Activated T-cell treated with anti-CD3 and anti-CD28 coated beads for 1 hour (primary cell): ENCODE data around the gene GRAP.
"Not testable (repeated sequence)": the region's sequence is repeated elsewhere in the genome, so short reads cannot be mapped to it uniquely, and the experiment has no call there.

ENCODE experiments used
- DNase-seq: peaks from one replicate; pipeline ENCODE4 v3.0.0-alpha.2; 2020; ENCODE audit warnings: low read depth

The GRAP gene

GRCh38 chr17:19042369-19042768 lies 4.4 kb downstream of the GRAP start:
- not testable (repeated sequence) for DNase-seq

DNA sequence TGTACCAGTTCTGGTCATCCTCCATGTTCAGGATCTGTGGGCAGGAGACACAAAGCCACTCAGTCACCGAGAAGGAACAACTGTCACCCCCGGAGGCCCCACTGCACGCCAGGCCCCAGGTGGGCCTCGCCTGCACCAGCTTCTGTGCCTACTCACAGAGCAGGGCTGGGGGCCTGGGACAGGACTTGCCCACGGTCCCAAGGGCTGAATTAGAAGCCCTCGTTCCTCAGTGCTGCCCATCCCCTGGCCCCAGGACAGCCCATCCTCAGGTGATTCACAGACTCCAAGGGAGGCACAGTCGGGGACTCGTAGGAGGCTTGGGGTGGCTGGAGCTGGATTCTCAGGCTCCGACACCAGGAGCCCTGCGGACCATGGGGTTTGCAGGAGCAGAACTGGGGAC lies 4.9 kb downstream of the GRAP start:
- not testable (repeated sequence) for DNase-seq

- DNase-seq, result not testable (repeated sequence)
Measured at GRCh38 chr17:19040350-19040749, 6.4 kb downstream of the GRAP start.

DNA sequence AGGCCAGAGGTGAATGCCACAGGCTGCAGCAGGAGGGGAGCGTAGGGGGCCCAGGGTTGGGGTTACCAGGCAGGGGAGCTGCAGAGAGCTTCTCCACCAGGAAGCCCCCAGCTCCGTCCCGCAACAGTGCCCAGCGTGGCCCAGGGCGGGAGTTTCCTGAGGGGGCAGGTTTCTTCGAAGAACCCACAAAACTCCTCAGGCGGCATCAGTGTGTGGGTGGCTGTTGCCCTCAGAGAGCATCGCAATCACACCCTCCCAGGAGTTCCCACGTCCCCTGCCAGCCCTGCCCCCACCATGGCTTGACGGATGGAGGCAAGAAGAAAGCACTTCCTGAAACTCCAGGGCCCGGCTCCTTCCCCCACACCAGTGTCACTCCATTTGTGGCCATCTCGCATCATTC lies 8.0 kb downstream of the GRAP start:
- DNase-seq, result not testable (repeated sequence)

GRCh38 chr17:19038007-19038406 lies 8.8 kb downstream of the GRAP start:
- DNase-seq, result not testable (repeated sequence)

DNA sequence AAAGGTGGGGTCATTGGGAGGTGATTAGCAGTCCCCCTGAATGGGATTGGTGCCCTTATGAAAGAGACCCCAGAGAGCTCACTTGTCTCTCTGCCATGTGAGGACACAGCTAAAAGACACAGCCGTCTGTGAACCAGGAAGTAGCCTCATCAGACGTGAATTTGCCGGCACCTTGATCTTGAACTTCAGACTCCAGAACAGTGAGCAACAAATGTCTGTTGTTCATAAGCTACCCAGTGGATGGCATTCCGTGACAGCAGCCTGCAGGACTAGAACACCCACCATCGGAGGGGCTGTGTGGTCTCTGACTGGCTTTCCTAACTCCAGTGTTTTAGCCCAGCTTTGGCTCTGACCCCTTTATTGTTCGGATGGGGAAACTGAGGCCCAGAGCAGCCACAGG lies 9.2 kb downstream of the GRAP start:
- DNase-seq, result not testable (repeated sequence)

GRCh38 chr17:19036186-19036585 lies 10.6 kb downstream of the GRAP start:
- DNase-seq, result not testable (repeated sequence)

GRCh38 chr17:19032377-19032988 lies 14.3 kb downstream of the GRAP start:
- DNase-seq, result not testable (repeated sequence)

GRCh38 chr17:19031729-19032128 lies 15.0 kb downstream of the GRAP start:
- not testable (repeated sequence) for DNase-seq

DNA sequence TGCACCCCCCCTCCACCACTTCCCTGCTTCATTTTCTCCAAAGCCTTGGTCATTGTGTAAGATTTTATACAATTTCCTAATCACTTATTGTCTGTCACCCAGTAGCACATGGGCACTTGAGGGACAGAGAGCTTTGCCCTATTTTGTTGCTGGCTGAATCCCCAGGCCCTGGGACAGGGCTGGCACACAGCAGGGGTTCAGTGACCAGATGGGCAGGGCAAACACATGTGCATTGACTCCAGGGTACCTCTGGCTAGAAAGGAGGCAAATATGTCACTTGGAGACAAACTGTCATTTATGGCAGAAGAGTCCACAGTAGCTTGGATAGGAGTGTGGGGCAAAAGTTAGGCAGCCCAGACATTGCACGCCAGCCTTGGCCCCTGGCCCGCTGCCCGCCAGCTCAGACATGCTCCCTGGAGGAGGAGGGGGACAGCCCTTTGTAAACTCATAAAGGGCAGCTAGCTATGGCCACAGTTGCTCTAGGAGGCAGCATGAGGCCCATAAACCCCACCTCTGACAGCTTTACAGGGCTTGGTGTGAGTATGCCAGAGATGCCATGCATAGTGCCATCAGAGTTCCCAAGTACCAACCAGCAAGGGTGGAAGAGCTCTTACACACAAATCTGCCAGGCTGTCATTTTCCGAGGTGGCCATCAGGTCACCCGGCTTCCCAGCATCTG lies 15.8 kb downstream of the GRAP start:
- not testable (repeated sequence) for DNase-seq

DNA sequence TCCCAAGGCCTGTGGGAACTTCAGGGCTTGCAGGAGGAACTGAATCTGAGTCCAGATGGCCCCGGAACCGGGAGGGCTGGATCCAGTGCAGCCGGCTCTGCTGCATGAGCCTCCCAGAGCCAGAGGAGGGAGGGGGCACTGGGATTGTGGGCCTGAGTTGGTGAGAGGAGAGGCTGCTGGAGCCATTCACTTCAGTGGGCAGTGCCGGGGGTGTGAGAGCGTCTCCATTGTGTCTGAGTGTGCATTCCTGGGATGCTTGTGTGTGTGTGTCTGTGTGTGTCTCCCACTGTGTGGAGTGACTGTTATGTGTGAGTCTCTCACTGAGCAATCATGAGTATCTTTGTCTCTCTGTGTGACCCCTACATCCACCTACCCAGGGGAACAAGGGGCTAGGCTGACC lies 17.0 kb downstream of the GRAP start:
- not testable (repeated sequence) for DNase-seq

- not testable (repeated sequence) for DNase-seq
Measured at GRCh38 chr17:19028671-19029070, 18.1 kb downstream of the GRAP start.

DNA sequence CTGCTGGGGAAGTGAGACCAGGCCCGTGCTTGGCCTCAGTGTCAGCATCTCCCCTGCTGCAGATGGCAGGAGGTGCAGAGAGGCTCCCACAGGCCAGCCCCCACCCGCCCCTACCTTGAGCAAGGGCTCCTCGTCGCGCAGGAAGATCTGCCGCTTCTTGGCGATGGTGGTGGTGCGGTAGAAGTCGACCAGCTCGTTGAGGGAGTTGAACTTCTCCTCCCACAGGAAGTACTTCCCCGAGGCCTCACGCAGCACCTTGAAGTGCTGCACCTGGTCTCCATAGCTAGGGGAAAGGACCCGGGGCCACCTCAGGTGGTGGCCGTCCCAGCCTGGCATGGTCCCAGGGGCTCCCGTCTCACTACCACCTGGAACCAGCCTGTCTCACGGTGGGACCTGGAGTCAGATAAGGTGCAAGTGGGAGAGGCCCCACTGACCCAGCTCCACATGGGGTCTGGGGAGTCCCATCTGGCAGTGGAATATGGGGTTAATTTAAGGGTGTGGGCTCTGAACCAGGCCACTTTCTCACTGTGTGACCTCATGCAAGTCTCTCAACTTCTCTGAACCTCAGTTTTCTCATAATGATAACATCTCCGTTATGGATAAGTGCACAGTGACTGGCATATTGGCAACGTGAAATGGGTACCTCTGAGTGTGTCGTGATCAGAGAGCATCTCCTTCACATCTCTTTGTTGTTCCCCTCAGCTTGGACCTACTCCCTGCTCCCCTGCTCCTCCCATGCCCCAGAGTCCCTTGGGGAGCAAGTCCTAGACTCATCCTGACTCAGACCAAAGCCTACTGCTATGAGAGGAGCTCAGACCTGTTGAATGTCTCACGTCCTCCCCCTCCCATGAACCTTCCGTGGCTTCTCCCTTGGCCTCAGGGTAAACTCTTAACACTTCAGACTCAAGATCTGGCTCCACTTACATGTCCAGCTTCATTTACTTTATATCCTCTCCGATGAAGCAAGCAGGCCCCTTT lies 22.4 kb downstream of the GRAP start:
- DNase-seq, result no peak

- DNase-seq, result no peak
Measured at GRCh38 chr17:19023209-19023999, 23.4 kb downstream of the GRAP start.

DNA sequence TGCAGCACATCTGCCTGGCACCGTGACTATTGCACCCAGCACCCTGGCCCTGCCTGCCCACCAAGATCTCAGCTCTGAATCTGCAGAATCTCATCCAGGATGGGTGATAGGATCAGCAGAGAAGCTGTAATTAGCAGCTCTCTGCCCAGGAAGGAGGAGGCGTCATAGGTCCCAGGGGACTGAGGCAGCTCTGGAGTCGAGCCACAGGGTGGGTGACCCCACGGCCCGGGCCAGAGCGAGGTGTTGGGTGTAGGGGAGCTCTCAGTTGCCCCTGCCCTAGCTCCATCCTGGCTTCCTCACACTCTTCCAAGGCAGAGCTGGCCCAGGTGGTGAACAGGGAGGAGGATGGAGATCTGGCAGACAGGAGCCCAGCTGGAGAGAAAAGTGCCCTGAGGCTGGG lies 24.0 kb downstream of the GRAP start:
- DNase-seq, result no peak

GRCh38 chr17:19022128-19022527 lies 24.6 kb downstream of the GRAP start:
- DNase-seq, result no peak

GRCh38 chr17:19021622-19022083 lies 25.1 kb downstream of the GRAP start:
- DNase-seq, result peak; percentile 35

DNA sequence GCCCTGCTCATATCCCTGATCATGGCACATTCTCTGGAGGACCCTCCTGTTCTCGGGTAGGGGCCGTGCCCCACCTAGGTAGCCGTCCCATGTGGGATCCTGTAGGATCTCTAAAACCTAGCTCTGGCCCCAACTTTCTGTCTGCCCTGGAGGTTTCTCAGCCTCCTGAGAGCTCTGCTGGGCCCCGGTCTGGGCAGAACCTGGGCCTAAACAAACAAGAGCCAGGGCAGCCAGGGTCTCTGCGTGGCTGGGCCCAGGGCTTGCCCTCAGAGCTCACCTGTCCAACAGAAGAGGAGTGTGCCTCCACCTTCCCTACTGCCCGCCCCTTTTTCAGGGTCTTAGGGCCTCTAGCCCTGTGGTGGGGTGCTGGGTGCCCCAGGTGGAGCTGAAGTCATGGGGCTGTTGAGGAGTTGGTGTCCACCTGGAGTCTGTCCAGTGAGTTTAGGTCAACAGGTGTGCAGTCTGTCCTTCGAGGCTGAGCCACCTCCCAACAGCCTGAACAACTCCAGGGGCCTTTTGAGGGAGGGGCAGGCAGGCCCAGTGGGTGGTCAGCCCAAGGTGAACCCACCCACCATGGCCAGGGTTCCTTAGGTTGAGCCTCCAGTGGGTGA lies 25.6 kb downstream of the GRAP start:
- not testable (repeated sequence) for DNase-seq

- no peak for DNase-seq
Measured at GRCh38 chr17:19020016-19020415, 26.7 kb downstream of the GRAP start.

DNA sequence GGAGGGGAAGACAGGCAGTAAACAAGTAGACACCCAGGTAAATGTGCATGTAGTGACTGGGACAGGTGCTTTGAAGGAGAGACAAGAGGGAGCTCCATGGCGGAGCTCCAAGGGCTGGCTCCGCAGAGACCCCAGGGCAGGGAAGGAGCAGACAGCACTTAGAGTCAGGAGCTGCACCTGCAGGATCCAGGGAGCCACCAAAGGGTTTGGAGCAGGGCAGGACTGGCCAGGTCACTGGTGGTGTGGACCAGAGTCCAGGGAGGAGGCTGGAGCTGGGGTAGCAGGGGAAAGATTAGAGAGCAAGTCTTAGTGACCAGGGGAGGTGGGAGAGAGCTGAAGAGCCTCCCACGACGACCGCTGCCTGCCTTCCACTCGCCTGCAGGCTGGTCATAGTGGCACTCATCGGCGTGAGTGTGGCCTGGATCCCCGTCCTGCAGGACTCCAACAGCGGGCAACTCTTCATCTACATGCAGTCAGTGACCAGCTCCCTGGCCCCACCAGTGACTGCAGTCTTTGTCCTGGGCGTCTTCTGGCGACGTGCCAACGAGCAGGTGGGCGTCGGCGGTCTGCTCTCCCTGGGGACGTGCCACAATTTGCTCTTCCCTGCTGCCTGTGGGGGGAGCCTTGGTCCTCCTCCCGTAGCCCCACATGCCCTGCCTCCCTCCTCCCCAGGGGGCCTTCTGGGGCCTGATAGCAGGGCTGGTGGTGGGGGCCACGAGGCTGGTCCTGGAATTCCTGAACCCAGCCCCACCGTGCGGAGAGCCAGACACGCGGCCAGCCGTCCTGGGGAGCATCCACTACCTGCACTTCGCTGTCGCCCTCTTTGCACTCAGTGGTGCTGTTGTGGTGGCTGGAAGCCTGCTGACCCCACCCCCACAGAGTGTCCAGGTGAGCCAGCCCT lies 27.5 kb downstream of the GRAP start:
- no peak for DNase-seq
